Stimulated activated CD4-positive, alpha-beta T cell treated with anti-CD3 and anti-CD28 coated beads, Interleukin-12 subunit alpha, Interleukin-12 subunit beta, amount 100 ng/mL, for 4 hours (primary cell): ENCODE measurements around the gene PIGS.
A peak's percentile ranks its signal among the peaks of the same experiment; 100 is the strongest.

ENCODE experiments used
- DNase-seq: peaks from one replicate; pipeline ENCODE4 v3.0.0-alpha.2; 2020

The PIGS gene

DNA sequence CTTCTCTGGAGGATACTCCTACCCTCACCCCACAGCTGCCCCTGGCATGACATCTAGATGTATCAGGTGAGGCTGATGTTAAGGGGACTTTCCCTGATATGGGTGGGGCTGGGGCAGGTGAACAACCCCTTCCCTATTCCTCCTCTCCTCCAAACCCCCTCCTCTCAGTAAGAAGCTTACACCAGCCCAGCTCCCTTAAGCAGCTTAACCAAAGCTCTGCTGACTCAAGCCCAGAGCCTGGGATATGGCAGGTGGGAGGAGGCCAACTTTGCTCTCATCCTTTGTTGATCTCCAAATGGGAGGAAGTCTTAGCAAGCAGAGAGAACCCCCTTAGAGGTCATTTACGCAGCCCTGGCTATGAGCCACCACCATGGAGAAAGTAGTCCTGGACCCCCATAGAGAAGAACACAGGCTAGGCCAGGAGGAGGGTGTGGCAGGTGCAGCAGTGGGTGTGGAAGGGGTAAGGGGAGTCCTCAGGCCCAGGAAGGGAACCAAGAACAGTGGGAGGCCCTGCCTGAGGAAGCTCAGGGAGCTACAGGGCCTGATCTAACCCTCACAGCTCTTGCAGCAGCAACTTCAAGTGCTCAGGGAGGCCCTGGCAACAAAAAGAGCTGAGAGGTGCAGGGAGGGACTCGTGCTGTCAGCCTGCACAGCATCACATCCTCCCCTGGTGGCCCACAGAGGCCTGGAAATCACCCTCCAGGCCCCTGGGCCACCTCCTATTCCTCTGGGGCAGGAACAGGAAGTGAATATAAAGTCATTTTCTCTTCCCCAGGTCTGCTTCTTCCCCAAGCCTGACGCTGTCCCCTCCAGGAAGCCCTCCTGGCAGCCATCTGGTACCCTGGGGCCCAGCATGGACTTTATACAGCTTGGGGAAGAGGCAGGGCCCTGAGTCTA is 21.8 kb downstream of the PIGS start:
- DNase-seq: peak; percentile 32

DNA sequence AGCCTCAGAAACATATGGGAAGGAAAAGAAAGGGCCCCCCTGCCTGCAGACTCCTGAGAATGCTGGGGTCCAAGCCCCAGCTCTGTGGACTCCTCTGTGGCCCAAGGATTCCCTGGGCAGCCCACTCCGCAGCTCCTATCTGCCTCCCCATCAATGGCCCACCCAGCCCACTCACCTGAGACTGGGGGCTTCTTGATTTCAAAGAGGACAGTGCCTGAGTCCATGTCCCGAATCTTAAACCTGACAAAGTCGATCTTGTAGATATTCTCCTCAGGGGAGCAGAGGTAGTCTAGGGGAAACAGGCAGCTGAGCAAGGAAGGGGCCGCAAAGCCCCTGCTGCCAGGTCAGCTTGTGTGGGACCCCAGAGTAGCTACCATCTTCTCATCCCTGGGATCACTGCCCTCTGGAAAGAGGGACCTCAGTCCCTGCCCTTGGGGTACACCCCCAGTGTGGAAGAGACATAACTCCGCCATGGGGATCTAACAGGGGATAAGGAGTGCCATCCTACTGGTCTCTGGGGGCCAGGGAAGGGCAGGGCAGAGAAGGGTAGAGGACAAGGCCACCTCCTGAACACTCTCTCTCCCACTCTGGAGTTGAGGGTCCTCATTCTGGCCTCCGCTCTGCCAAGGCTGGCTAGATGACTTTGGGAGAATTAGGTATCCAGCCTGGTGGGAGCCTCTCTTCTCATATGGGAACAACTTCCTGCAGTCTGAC is 22.8 kb downstream of the PIGS start:
- no peak for DNase-seq

GRCh38 chr17:28547623-28548416 is 23.5 kb downstream of the PIGS start:
- peak; percentile 67 for DNase-seq

DNA sequence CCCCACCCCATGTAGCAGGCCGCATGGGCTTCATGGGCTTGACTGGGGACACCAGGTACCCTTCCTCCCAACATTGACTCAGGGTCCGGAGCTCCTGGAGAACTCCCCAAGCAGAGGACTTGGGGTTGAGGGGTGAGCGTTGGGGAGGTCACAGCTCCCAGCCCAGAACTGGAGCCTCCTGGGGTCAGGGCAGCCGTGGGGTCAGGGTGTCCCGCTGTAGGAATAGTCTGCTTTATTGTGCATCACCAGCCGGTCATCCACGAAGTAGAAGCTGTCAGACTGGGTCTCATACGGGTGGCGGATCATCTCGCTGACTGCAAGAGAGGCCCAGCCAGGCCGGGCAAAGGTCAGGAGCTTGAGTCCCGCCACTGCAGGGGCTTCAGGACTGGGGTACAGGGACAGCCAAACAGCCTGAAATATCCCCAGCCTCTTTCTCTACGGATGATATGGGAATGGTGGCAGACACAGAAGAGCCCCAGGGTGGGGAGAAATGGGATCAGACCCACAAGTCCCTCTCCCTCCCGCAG is 24.2 kb downstream of the PIGS start:
- no peak for DNase-seq

- DNase-seq: no peak
These were observed 25.4 kb downstream of the PIGS start for GRCh38 chr17:28545787-28546415.

GRCh38 chr17:28545141-28545503 is 26.2 kb downstream of the PIGS start:
- no peak for DNase-seq

GRCh38 chr17:28544402-28545140 is 26.8 kb downstream of the PIGS start:
- DNase-seq: no peak

- DNase-seq: no peak
These were observed 29.9 kb downstream of the PIGS start for GRCh38 chr17:28541439-28541838.

GRCh38 chr17:28540231-28540630 is 31.1 kb downstream of the PIGS start:
- DNase-seq: no peak

DNA sequence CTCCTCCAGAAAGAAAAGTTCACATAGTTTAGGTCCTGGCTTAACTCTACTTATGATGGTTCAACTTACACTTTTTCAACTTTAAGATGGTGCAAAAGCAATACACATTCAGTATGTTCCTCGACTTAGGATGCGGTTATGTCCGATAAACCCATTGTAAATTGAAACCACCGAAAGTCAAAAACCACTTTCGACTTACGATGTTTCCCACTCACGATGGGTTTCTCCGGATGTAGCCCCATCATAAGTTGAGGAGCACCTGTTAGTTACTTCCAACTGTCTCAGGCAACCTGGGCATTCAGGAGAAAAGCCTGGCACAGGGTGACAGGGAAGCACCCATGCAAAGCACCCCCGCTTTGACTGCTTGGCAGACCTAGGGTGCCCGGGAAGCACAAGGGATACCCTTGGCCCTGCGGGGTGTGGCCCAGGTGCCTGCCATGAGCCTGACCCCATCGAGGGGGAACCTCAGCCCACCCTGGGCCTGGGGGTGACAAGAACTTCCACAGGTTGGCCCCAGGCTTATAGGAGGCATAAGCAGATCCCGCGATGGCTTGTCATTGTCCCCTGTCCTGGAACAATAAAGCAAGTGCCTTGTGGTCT is 32.9 kb downstream of the PIGS start:
- no peak for DNase-seq

GRCh38 chr17:28537219-28537610 is 34.1 kb downstream of the PIGS start:
- no peak for DNase-seq

DNA sequence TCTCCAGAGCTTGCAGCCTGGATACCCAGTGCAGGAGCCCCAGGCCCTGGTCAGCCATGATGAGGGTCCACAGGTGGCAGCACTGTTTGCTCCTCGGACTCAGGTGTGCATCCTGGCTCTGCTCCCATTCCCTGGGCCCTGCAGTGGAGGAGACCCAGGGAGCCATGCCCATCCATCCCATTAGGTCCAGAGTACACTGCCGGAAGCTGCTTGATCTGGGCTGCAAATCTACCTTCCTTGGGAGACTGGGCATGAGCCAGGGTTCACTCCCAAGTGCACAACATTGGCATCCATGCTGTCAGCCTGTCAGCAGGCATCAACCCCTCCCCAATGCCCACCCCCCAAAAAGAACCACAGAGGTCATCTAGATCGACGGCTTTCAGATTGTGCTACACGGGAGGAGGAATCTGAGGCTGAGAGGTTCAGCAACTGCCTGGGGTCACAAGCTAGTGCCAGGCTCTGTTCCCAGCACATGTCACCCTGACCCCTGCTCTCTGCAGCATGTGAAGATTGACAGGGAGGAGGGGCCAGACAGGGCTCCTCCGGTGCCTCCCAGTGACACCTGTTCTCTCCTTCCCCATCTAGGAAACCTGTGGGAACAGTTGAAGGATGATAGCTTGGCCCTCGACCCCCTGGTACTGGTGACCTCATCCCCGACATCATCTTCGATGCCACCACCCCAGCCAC is 34.6 kb downstream of the PIGS start:
- no peak for DNase-seq

GRCh38 chr17:28534740-28535375 is 36.5 kb downstream of the PIGS start:
- DNase-seq: no peak

DNA sequence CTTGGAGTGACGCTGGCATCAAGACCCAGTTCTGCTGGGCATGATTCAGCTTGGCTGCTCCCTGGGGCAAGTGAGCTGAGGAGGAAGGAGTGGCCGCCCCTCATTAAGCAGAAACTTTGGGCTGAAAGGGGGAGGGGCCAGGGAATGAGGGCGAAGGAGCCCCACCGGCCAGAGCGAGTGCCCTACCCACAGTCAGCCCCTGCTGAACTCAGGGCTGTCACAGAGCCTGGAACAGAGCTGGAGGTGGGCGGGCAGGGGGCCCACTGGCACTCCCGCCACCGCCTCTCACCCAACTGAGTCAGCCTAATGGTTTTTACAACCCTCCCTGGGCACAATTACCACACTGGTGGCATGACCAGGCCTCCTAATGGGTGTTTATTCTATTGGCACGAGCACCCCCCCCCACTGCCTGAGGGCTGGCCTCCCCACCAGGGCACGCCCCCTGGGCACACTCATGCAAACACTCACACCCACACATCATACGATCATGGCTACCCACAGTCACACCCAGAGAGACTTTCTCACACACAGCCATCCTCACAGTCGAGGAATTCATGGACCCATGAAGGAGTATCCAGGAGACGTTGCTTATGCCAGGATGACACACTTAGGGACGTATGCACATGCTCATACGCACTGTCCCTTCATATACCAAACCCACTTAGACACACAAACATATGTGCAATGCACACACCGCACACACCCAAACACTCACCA is 38.1 kb downstream of the PIGS start:
- DNase-seq: no peak

DNA sequence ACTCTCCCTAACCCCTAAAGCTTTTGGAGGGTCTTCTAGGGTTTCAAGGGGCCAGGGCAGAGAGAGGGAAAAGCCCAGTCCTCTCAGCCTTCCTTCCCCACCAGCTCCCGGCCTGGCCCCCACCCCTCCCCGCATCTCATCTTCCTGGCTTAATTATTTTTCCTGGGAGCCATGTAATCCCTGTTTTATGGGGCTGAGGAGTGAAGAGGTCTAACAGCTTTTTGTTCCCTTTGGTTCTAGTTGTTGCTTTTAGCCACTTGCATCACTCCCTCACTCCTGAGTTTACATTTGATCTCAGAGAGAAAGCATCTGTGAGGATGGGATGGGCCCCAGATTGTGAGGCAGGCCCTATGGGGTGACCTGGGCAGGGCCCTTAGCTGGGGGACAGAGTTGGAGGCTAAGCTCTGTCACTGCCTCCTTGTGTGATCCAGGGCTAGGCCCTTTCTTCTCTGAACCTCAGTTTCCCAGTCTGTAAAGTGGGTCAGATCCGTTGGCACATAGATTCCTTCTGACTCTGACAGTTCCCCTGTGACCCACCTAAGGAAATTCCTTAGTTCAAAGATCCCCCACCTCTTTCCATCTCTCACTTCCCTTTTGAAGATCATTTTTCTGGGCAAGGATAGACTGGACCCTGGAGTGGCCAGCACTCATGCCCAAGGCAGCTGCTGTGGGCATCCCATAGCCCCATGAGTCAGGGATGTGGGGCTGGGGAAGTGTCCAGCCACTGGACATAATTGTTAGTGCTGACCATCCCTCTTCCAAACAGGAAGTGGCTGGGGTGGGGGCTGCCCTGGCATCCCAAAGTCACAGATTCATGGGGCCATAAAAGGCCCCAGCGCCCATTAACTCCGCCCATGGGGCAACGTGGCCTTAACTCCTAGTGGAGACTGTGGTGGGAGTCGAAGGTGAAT is 39.0 kb downstream of the PIGS start:
- DNase-seq: no peak

DNA sequence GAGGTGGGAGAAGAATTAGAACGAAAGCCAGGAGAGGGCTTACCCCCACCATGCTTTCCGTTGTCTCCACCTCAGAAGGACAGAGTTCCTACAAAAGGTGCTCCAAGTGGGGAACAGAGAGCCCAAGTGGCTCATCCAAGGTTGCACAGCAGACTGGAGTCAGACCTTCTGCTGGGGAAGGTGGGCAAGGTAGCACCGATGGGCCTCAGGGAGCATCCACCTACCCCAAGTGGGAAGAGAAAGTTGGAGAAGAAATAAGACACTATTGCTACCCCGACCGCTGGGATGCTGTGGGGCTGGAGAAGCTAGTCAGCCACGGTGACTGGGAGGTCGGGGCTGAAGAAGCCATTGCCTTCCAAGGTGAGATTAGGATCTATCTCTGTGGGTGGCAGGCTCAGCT is 40.4 kb downstream of the PIGS start:
- DNase-seq: no peak

DNA sequence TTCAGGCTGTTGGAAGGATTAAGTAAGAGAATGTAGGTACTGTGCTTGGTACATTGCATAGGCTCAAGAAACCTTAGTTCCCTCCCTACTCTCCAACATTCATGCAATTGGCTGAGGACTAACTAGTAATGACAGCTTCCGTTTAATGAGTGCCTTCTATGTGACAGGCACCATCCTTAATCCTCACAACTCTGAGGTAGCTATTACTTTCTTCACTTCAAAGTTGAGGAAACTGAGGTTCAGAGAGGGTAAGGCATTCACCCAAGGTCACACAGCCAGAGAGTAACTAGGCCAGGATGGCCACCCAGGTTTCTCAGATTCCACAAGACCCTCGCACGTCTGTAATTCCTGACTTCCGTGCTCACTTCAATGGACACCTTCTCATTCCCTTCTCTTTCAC is 41.1 kb downstream of the PIGS start:
- no peak for DNase-seq

DNA sequence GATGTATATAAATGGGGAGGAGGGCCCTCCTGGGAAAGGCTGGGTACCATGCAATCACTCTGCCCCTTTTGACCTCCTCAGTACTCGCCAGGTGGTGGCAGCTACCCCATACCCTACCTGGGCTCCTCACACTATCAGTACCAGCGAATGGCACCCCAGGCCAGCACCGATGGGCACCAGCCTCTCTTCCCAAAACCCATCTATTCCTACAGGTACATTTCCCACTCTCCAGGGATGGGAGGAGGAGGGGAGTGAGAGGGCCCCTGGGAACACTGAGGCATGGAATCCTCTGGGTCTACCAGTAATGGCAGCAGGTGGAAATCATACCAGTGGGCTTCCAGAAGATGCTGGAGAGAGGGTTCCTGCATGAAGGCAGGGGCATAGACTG is 42.3 kb downstream of the PIGS start:
- DNase-seq: no peak
